ENCODE results near the gene ZNF436. TPM values are rescaled to one million over a fixed set of nuclear protein-coding genes. Genes with fewer than 3 reads are reported as not detected.
A peak's percentile ranks its signal among the peaks of the same experiment; 100 is the strongest.

ZNF436 gene
- total and polyA plus RNA-seq, 9 of the 15 experiments (the other 6 are each of a cell fraction or from before 2014, with no cell fraction given), result 2.1 to 11.3 (median 6.8) TPM

DNA sequence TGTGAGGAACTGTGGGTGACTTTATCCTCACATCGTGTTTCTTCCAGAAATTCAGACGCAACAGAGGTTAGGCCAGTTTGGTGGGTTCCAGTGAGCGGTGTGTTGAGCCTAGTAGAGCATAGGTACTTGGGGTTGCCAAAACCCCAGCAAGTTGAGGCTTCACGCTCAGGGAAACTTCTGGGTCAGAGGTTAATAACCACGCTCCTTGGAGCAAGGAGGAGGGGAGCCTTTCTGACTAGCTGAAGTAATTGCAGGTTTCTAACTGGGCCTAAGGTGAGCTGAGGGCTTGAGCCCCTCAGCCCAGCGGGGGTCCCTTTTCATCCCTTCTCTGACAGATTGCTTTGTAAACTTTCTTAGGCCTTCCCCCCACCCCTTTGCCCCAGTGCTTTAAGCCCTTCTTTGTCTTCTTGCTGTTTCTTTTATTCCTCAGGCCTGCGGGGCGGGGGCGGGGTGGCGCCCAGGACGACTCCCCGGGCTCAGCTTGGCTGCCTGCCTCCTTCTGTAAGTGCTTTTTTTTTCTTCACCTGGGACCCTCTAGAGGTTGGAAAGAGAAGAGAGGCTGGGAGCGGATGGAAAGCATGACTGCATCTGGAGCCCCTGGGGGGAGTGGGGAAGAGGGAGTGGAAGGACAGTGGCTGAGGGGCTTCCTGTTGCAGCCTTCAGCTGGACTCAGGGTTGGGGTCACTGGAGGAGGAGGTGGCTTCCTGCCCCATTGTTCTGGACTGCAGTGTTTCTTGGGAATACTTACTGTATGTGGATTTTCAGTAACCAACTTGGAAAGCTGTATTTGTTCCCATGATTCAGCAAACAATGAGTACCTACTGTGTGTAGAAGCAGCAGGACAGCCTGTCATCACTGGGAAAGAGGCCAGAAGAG is 1.3 kb upstream of the ZNF436 start (continued):
- TF ChIP-seq, protein P1, sequence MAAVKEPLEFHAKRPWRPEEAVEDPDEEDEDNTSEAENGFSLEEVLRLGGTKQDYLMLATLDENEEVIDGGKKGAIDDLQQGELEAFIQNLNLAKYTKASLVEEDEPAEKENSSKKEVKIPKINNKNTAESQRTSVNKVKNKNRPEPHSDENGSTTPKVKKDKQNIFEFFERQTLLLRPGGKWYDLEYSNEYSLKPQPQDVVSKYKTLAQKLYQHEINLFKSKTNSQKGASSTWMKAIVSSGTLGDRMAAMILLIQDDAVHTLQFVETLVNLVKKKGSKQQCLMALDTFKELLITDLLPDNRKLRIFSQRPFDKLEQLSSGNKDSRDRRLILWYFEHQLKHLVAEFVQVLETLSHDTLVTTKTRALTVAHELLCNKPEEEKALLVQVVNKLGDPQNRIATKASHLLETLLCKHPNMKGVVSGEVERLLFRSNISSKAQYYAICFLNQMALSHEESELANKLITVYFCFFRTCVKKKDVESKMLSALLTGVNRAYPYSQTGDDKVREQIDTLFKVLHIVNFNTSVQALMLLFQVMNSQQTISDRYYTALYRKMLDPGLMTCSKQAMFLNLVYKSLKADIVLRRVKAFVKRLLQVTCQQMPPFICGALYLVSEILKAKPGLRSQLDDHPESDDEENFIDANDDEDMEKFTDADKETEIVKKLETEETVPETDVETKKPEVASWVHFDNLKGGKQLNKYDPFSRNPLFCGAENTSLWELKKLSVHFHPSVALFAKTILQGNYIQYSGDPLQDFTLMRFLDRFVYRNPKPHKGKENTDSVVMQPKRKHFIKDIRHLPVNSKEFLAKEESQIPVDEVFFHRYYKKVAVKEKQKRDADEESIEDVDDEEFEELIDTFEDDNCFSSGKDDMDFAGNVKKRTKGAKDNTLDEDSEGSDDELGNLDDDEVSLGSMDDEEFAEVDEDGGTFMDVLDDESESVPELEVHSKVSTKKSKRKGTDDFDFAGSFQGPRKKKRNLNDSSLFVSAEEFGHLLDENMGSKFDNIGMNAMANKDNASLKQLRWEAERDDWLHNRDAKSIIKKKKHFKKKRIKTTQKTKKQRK (IDR thresholded peaks at IDR 0.05; ENCODE audit: borderline replicate concordance, low read depth, low read length), result no peak
- no peak for TF ChIP-seq ZNF77 (CRISPR knock-in tag; IDR thresholded peaks at IDR 0.05)
- no peak for TF ChIP-seq ZNF12 (CRISPR knock-in tag; IDR thresholded peaks at IDR 0.05)
- TF ChIP-seq ZNF551 (CRISPR knock-in tag; IDR thresholded peaks at IDR 0.05), result no peak
- TF ChIP-seq, protein P2, sequence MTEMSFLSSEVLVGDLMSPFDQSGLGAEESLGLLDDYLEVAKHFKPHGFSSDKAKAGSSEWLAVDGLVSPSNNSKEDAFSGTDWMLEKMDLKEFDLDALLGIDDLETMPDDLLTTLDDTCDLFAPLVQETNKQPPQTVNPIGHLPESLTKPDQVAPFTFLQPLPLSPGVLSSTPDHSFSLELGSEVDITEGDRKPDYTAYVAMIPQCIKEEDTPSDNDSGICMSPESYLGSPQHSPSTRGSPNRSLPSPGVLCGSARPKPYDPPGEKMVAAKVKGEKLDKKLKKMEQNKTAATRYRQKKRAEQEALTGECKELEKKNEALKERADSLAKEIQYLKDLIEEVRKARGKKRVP (CRISPR knock-in tag; IDR thresholded peaks at IDR 0.05), result no peak
- TF ChIP-seq CBFA2T2 (conservative IDR thresholded peaks at IDR 0.05), result no peak
- TF ChIP-seq COPS2 (conservative IDR thresholded peaks at IDR 0.05), result no peak
- TF ChIP-seq BCL6 (CRISPR knock-in tag; IDR thresholded peaks at IDR 0.05), result no peak
- 0 out of 2 replicates have a peak, but pooled peaks have one; percentile 19 for TF ChIP-seq NBN (IDR thresholded peaks at IDR 0.05; ENCODE audit: low read depth)
- TF ChIP-seq, protein P3, sequence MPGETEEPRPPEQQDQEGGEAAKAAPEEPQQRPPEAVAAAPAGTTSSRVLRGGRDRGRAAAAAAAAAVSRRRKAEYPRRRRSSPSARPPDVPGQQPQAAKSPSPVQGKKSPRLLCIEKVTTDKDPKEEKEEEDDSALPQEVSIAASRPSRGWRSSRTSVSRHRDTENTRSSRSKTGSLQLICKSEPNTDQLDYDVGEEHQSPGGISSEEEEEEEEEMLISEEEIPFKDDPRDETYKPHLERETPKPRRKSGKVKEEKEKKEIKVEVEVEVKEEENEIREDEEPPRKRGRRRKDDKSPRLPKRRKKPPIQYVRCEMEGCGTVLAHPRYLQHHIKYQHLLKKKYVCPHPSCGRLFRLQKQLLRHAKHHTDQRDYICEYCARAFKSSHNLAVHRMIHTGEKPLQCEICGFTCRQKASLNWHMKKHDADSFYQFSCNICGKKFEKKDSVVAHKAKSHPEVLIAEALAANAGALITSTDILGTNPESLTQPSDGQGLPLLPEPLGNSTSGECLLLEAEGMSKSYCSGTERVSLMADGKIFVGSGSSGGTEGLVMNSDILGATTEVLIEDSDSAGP (CRISPR knock-in tag; IDR thresholded peaks at IDR 0.05), result no peak
- TF ChIP-seq, protein P4, sequence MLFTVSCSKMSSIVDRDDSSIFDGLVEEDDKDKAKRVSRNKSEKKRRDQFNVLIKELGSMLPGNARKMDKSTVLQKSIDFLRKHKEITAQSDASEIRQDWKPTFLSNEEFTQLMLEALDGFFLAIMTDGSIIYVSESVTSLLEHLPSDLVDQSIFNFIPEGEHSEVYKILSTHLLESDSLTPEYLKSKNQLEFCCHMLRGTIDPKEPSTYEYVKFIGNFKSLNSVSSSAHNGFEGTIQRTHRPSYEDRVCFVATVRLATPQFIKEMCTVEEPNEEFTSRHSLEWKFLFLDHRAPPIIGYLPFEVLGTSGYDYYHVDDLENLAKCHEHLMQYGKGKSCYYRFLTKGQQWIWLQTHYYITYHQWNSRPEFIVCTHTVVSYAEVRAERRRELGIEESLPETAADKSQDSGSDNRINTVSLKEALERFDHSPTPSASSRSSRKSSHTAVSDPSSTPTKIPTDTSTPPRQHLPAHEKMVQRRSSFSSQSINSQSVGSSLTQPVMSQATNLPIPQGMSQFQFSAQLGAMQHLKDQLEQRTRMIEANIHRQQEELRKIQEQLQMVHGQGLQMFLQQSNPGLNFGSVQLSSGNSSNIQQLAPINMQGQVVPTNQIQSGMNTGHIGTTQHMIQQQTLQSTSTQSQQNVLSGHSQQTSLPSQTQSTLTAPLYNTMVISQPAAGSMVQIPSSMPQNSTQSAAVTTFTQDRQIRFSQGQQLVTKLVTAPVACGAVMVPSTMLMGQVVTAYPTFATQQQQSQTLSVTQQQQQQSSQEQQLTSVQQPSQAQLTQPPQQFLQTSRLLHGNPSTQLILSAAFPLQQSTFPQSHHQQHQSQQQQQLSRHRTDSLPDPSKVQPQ (CRISPR knock-in tag; IDR thresholded peaks at IDR 0.05; ENCODE audit: borderline replicate concordance), result no peak
- no peak for TF ChIP-seq ZNF764 (CRISPR knock-in tag; IDR thresholded peaks at IDR 0.05; ENCODE audit: low read depth)
- TF ChIP-seq GABPB1 (CRISPR knock-in tag; IDR thresholded peaks at IDR 0.05), result no peak
- peak in 1 of 2 experiments; percentile 56; a peak in 1 of 4 replicates for TF ChIP-seq HDAC1 (IDR thresholded peaks at IDR 0.05)
- no peak; the same call in none of the 2 replicates for TF ChIP-seq HDAC2 (IDR thresholded peaks at IDR 0.05)
